Left colon (tissue), 2 donors: Measurements from ENCODE around the gene TMOD1. TPM values are rescaled to one million over a fixed set of nuclear protein-coding genes. Genes with fewer than 3 reads are reported as not detected.

Source experiments
- ATAC-seq: fragments of 200-7000 bp; cut with Tn5 transposase; one replicate; pipeline ENCODE4 v1.9.1; 2020; ENCODE audit warnings: mild to moderate bottlenecking, moderate library complexity
- DNase-seq, 2 donors: peaks; one replicate each; pipeline ENCODE4 v3.0.0-alpha.2; 2020
- intact Hi-C, 2 donors: fragments of 100-400 bp; cut with DNase I in 1 of 2; cut with micrococcal nuclease in 1 of 2; formaldehyde crosslinking; loops; one replicate each; pipeline versions ENCODE4 v1.11.2 to v1.14.0; 2022; cut with DNase I, micrococcal nuclease
- total RNA-seq, 2 donors: library from RNA; stranded (reverse); fragmentation: NEBNext Ultra II Directional; extraction: Animal tissue kit (Norgen Biotek cat#: 25700); gene quantifications; one replicate each; pipeline ENCODE4 v1.2.1, GENCODE V29; 2021
- donor health status: DM: no; HTN: no; CAD: no.
- donor health status: DM: yes; HTN: yes; CAD: no.

TMOD1 gene
- total RNA-seq, 2 donors from 2014 or later = 1.9 to 5.6 TPM

DNA sequence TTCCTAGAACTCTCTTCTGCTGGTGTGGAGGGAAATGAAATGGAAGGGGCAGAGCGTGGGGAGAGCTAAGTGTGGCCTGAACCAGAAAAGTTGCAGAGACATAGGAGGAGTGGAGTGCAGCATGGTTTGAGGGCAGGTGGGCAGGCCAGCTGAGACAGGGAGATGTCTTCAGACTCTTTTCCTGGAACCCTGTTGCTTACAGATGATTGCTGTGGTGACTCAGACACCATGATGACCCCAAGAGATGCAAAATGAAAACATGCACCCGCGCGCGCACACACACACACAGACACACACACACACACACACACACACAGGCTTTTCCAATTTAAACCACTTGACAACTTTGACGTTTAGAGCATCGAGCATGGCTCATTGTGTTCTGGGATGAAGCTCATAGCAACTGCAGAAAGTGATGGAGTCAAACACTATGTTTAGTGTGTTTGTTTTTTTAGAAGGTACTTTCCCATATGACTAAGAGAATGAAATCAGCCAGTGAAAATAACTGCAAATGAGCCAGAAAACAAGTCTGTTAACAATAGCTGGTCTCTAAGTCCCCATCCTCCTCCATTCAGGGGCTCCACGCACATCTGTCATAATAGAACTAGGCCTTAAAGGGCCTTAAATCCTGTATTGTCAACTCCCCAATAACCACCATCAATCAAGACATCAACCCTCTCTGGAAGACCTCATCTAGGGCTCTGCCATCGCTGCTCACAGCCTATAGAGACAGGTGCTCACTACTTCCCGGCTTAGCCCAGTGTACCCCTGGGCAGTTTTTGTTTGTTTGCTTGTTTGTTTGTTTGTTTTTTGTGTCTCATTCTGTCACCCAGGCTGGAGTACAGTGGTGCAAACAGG is 9.6 kb downstream of the TMOD1 start:
- DNase-seq = no peak
- ATAC-seq = no peak
- intact Hi-C loops = no loop called here

DNA sequence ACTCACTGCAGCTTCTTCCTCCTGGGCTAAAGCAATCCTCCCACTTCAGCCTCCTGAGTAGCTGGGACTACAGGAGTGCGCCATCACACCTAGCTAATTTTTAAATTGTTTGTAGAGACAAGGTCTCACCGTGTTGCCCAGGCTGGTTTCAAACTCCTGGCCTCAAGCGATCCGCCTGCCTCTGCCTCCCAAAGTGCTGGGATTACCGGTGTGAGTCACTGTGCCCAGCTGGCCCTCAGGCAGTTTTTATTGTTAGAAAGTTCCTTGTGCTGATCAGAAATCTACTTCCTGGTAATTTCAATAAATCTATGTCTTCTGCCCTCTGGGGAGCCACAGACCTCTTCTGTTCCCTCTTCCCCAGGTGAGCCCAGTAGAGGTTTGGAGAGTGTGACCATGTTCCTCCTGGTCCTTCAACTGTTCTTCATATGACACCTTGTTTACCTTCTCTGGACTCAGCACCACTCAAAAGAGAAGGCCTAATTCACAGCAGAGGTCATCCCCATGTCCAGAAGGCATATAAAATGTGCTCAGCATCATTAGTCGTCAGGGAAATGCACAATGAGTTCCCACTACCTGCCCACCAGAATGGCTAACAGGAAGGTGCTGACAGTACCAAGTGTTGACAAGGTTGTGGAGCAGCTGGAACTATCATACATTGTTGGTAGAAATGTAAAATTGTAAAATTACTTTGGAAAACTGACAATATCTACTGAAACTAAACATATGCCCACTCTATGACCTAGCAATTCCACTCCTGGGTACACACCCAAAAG is 10.4 kb downstream of the TMOD1 start:
- DNase-seq (no peak), ATAC-seq (peak; percentile 68)
- intact Hi-C loops = no loop called here

DNA sequence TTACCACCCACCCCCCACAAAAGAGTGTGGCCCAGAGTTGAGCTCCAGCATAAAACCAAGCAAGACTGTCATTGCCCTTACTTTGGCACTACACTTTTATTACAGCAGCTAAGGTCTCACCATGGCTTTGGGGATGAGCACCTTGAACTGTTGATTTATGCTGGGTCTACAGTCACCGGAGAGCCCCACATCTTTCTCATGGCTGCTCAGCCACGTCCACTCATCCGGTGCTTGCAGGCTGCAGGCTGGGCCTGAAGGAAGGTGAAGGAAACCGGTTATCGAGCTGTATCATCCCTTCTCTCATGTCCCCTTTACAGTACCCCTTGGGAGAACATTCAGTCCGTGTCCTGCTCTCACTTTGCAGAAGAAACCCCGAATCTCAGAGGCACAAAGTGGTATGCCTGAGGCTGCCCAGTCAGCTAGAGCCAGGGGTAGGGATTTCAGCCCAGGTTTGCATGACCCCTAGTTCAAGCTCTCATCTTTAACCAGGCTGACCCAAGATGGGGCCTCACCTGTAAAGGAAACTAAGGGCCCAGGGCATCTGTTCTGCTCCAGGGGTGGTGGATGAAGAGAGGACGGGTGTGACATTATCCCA is 11.6 kb downstream of the TMOD1 start:
- intact Hi-C loops = no loop called here
- no peak for DNase-seq
- no peak for ATAC-seq

DNA sequence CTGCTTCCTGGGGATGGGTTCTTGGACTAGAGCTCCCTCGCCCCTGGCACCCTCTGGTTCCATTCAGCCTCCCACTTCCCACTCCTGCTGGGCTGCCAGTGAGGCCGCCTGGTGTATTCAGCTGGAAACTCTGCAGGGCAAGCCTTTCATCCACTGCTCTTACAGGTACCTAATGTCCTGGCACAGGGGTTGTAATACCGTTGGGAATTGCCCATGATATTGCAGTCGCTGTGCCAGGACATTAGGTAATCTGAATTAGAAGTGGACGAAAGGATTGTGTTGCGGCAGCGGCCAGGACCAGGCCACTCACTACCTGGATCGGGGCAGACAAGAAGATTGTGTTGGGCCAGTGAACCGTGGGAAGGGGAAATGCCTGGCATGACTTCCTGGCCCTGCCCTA is 13.1 kb downstream of the TMOD1 start:
- intact Hi-C loops = no loop called here
- DNase-seq = no peak
- no peak for ATAC-seq

DNA sequence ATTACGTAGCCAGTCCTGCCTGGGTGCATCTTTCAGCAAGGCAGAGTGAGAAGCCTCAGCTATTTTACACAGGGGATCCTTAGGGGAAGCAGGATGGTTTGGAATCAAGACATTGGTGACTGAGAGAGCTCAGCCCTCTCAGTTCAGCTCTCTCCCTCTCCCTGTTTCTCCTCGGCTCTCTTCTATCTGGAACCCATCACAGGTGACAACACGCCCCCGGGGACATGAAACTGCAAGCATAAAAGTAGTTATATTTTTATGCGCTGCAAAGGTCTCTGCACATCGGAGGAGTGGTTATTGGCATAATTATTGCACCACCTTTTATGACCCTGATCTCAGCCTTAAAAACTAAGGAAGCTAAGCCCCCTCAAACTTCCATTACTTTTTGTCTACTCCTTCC is 14.2 kb downstream of the TMOD1 start:
- ATAC-seq (no peak), DNase-seq (no peak)
- intact Hi-C loops = no loop called here

DNA sequence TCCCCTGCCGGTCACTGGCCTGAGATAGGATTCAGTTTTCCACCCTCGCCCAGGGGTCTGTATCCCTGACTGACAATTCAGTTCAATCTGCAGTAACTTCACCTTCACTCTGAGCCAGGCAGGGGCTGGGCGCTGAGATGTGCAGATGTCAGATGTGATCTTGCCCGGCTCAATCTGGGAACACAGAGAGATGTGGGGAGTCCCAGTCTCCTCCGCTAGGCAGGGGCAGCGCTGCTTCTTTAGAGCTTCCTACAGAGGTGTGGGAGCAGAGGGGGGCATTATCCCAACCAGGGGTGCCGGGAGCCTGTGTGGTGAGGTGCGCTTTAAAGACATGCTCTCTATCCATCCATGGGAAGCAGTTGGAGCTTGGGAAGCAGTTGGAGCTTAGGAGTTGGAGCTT is 14.6 kb downstream of the TMOD1 start:
- intact Hi-C loops = no loop called here
- DNase-seq (no peak), ATAC-seq (no peak)

DNA sequence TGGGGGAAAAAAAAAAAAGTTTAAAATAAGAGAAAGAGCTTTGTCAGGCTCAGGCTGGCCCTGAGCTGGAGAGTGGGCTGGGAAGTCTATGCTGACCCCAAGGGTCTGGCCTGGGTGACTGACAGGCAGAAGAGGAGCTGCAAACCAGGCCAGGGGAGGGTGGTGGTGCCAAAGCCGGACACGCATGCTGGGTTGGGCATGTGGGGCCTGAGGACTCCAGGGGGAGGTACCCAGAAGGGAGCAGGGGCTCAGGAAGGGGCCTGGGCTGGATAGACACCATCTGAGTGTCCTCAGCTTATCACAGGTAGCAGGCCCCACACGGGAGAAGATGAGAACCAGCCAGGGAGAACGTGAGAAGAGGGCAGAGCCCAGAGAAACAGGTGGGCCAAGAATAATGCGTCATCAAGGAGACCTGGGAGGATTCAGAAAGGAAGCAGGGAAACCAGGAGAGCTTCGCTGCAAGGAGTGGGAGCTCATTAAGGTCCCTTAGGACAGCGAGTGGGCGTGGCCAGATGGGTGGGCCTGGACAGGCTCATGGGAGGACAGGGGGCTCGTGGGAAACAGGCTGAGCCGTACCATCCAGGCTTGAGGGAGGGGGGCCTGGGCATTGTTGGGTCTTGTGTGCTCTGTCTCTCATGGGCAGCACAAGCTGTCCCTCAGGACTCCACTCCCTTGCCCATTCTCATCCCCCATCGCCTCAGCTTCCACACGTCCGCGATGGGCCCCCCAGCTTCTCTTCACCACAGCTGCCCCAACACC is 16.0 kb downstream of the TMOD1 start:
- intact Hi-C loops = no loop called here
- ATAC-seq (no peak), DNase-seq (no peak)

DNA sequence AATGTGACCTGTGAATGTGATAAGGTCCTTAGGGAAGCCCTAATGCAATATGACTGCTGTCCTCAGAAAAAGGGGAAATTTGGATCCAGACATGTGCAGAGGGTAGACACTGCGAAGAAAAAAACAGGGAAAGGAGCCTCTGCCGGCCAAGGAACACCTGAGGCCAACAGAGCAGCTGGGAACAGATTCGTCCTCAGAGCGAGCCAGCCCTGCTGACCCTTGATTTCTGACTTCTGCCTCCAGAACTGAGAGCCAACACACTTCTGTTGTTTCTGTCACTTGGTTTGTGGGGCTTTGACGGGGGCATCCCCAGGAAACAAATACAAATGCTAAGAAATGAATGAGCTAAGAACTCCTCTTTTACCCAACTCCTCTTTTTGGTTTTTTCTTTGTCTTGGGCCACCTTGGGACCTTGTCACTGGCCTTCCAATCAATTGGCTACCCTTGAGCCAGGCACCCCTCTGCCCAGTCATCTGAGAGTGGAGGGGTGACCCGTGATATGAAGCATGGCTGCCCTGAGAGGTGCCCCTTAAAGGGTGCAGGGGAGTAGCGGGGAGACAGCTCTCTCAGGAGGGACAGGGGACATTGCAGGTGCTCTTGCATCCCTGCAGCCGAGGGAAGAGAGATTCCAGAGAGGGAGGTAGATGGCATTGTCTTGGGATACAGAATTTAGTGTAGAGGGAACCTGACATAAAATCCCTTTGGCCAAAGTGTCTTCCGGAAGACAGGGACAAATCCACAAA is 16.9 kb downstream of the TMOD1 start:
- no peak for ATAC-seq
- intact Hi-C loops = no loop called here
- DNase-seq = no peak

DNA sequence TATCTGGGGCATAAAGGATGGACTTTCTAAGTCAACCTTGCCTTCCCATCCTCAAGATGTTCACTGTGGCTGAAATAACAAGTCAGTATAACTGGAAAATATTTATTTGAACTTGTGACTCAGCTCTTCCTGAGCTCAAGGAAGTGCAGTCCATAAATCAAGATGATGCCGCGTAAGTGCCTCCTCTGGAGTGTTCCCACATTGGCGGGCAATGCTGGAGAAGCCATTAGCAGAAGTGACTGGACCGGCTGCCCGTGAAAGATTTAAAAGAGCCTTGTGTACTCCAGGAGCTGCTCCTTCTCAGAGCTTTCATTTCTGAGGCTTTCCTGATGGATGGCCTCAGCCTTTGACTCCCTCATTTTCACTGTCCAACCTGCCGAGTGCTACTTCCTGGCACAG is 17.4 kb downstream of the TMOD1 start:
- ATAC-seq (peak; percentile 94), DNase-seq (peak; percentile 43 to 73)
- intact Hi-C loops = no loop called here

DNA sequence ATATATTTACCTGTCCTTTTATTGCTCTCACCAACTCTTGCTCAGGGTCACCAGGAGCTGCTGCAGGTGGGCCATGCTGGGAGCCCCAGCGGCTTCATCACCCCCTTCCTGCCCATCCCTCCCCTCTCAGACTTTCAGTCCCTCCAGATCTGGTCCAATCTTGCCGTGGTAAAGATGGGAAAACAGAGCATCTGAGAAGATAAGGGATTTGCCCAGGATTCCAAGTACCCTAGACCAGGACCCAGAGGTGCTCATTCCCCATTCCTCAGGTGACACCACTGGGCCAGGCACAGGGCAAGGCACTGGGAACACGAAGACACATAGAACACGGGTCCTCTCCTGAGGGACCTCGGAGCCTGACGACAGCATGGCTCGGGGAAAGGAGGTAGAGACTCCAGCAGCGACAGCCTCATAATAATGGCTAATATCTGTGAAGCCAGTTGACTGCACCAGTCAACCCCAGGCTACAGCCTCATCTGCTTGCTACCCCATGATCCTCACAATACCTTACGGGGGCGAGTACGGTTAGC is 18.0 kb downstream of the TMOD1 start:
- intact Hi-C loops = no loop called here
- no peak for ATAC-seq
- DNase-seq = no peak

DNA sequence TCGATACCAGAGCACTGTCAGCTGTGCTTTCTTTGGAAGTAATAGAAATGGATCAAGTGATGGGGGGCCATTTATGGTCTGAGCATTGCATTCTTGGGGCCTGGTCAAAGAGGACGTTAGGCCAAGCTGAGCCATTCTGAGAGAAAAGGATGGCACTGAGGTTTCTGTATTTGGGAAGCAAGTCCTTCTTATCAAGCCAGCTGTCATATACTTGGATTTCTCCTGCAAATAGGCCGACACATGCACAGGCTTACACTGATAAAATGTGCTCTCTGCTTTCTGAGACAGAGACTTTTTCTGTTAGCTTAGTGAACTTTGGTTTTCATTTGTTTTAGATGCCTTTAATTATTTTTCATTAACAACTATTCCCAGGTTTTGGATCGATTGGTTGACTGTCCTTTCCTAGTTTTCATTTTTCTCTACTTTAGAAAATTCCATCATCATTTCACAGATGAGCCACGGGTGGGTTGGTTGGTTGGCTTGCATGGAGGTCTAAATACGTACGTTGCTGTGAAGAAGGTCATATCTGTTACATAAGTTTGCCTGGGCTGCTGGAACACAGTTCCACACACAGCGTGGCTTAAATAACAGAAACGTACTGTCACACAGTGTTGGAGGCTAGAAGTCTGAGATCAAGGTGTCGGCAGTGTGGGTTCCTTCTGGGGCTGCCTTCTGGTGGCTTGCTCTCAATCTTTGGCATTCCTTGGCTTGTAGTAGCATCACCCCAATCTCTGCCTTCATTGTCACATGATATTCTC is 20.3 kb downstream of the TMOD1 start:
- intact Hi-C loops = no loop called here
- no peak for DNase-seq
- no peak for ATAC-seq

DNA sequence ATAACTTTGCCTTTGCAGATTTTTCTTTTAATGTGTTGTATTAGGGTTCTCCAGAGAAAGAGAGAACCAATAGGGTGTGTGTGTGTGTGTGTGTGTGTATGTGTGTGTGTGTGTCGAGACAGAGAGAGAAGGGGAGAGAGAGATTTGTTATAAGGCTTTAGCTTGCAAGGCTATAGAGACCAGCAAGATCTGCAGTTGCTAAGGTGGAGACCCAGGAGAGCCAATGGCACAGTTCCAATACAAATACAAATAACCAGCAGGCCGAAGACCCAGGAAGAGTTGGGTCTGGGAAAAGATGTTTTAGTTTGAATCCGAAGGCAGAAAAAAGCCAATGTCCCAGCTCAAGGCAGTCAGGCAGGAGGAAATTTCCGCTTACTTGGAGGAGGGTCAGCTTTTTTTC is 23.0 kb downstream of the TMOD1 start:
- ATAC-seq (no peak), DNase-seq (no peak)
- intact Hi-C loops = no loop called here

DNA sequence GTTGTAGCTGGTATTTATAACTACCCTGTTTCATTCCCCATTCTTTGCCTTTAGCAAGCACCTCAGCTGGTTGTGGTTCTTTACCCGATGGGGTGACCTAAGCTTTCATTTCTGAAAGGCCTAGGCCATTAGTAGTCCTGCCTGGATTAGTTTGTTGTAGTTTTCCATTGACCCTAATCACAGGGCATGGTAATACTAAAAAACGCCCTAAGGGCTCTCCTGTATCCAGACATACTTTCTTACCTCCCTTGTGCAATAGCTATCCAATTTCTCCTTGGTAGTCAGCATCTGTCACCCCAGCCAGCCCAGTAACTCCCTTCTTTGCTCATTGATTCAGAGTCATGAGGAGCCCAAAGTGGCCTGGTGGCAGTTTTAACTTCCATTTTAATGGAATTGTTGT is 24.0 kb downstream of the TMOD1 start:
- DNase-seq (no peak), ATAC-seq (no peak)
- intact Hi-C loops = no loop called here

DNA sequence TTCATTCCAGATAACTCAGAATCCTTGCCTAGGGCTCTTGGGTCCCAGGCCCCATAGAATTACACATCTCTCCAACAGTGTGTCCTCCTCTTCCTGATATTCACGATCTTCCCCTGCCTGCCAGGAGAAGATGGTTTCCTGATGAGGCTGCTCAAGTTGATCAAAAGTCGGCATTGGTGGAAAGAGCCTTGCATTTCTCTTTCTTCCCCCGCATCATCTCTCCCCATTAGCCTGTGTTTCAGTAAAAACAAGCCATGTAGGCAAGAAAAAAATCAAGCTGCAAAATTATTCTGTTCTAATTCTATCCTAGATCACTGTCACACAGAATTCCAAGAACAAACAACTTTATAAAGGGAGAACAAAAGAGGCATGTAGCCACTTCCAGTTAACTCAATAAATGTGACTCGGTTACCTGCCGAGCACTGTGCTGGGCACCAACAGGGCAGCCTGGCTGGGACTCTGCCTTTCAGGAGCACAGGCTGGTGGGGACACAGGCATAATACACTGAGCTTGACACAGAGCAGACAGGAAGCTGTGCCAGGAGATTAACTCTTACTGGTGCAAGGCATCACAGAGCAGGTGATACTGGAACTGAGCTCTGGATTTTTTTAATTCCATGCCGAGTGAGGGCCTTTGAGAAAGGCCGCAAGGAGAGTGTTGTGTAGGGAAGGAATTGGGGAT is 25.6 kb downstream of the TMOD1 start:
- DNase-seq (no peak), ATAC-seq (no peak)
- intact Hi-C loops = no loop called here

DNA sequence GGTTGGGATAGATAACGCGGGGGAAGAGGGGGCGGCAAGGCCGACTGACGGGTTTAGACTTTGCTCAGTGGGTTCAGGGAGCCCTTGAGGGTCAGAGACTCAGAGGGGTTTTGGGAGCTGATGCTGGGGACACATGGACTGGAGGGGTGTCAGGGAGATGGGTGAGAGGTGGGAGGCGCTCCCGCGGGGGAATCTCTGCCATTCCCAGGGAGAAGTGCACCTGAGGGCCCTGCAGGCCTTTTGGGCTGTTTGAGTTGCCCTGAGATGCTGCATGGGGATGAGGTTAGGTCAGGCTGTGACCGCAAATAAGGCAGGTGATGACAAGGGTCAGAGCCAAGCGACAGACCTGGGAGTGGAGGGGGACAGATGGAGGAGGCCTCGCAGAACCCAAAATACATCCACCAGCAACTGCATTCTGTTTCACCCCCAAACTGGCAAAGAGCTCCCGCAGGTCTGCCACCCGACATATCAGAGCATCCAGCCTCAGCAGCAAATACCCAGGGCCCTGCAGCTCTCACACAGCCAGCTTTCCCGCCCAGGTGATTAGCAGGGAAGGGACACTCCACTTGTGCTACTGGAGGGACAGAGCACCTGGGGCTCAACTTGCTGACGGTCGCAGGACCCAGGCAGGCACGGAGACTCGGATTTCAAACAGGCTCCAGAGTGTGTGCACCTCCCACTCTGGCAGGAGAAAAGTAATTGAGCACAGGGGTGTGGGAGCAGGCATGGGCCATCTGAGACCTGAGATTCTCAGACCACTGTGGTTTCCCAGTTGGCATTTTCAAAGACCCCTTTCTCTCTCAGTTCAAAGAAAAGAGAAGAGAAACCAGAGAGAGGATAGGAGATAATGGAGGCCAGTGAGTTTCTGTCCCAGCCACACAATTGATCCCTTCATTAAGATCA is 26.4 kb downstream of the TMOD1 start:
- no peak for ATAC-seq

DNA sequence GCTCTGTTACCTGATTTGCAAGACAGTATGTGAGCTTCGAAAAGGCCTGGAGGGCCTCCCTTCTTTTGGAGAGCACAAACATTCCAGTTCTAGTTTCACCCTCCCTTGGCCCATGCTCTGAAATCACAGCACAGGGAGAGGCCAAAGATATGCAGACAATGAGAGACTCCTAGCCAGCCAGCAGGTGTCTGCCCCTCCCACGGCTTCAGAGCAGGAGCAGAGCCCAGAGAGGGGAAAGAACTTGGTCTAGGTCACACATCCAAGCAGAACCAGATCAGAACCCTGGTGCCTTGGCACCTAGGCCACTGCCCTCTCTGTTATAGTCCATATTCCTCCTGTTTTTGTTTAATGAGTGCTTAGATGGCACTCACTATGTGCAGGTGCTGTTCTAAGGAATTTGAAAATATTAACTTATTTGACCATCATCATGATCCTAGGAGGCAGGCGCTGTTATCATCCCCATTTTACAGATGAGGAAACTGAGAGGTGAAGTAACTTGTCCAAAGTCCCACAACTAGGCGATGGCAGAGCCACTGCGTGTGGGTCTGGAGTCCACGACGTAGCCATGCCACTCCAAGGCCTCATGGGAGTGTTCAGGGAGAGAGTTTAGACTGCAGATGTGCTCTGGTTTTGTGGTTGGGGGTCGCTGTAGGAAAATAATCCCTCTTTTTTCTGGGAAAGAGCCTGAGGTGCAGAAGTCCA is 27.2 kb downstream of the TMOD1 start:
- ATAC-seq (no peak), DNase-seq (no peak)
- intact Hi-C loops = no loop called here

More for the DNA sequence above, 26.4 kb downstream of the TMOD1 start:
- intact Hi-C loops = no loop called here
- no peak for DNase-seq
